Activated effector memory CD4-positive, alpha-beta T cell treated with Interleukin-2 at 50 U/mL for 16 hours (primary cell): ENCODE measurements around the gene AKAP12.

Experiments used
- DNase-seq: peaks from one replicate; pipeline ENCODE4 v3.0.0-alpha.2; 2020

AKAP12 gene

DNA sequence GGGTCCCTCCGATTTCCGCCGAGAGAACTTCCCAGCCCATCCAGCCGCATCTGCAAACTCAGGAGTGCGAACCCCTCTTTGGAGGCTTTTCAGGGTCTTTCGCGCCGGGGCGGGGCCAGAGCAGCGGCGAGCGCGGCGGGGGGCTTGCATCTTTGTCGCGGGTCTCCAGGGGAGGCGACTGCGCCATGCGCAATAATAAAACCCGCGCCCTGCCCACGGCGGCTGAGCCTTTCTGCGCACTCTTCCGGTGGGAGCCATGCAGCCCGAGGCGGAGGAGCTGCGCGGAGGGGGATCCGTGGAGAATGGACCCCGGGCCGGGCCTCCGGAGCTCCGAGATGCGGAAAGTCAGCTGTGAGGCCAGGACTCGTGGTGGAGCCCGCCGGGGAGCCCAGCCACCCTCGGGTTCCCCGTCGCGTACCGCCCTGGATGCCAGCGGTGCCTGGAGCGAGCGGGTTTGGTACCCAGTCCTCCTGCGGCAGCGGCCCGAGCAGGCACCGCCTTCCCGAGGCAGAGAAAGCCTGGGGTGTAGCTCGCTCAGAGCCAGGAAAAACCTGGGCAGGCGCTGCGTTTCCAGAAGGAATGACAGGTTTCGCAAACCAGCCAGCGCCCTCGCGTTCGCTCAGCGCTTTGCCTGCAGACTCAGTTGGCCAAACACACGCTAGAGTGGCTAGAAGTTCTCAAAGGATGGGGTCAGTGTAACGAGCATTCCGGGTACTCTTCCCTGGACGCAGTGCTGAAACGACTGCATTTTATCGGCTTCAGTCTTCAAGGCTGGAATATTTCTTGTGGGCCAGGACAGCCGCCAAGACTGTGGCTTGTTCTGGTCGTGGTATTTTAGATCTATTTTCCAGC, 1.2 kb downstream of the AKAP12 start:
- DNase-seq = no peak

DNA sequence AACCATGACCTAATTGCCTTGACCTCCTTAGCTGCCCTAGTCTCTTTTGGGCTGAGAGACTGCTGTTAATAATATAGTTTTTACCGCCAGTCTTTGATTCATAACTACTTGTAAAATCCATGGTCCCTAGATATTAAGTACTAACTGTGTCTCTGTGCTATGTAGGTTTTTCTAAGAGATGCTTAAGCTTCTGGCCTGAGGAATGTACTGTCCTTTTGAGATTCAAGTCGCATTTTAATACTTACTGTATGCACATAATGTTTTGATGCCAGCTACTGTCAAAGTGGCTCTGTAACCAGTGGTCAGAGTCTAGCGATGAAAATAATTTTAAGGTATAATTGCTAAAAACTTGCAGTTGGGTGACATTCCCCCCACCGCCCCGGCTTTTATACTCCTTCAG, 2.1 kb downstream of the AKAP12 start:
- no peak for DNase-seq

DNA sequence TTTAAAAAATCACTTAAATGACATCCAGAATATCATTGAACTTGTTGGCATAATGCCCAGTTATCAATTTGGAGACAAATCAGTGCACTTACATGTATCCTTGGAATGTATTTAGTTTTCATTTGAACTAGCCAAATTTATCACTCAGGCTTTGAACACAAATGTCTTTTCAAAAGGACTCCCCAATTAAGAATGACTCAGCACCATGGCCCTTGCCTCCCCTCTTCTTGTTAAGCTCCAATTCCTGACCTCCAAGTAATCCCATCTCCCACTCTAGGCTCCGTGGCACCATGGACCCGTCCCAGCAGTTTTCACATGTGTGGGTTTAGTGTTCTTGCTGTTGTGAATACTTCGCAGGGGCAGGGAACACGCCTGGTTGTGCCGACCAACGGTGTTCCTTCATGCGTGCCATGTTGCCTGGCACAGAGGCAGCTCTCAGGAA, 2.7 kb downstream of the AKAP12 start:
- no peak for DNase-seq

DNA sequence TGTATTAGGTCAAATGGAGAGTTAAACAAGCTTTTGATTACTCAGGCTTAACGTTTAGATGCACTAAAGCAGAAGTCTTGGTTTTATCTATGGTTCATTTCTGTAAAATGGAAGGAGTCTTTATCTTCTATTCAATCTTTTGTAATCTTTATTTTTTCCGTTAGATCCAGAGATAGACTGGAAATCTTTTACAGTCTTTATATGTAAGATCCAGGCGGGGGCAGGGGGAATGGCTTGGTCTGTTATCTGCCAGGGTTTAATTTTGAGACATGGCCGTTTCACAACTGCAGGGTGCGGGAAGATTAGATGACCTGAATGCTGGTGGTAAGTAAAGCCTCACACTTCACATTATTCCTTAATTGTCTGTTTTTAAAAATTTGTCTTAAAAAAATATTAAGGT, 3.7 kb downstream of the AKAP12 start:
- DNase-seq = no peak

DNA sequence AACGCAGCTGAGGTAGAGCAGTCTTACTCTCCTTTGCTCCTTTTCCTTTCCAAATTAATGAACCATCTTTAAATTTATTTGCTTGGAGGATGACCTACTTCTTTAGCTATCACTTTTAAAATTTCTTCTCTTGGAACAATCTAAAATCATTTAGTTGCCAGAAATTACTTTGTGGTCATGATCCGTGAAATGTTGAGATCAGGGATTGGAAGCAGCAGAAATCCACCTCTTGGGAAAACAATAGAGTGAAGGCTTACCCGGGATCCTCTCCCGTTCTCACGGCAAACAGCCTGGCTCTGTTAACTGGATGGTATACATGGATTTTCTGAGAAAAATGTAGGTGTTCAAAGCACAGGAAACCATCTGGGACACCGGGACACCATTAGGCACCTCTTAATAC, 7.7 kb downstream of the AKAP12 start:
- DNase-seq = no peak

DNA sequence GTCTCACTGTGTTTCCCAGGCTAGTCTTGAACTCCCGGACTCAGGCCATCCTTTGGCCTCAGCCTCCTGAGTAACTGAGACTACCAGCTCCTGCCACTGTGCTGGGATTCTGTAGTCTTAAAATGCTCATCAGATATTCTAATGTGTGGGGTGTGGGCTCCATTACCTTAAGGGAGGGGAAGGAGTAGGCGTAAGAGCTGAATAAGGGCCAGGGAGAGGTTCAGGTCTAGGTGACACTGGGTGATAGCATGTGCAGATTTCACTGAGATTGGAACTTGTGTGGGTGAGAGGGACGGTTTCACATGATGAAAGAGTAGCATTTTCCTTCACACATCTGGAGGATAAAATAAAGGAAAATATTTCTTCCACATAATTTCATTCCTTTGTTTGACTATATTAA, 8.5 kb downstream of the AKAP12 start:
- no peak for DNase-seq

DNA sequence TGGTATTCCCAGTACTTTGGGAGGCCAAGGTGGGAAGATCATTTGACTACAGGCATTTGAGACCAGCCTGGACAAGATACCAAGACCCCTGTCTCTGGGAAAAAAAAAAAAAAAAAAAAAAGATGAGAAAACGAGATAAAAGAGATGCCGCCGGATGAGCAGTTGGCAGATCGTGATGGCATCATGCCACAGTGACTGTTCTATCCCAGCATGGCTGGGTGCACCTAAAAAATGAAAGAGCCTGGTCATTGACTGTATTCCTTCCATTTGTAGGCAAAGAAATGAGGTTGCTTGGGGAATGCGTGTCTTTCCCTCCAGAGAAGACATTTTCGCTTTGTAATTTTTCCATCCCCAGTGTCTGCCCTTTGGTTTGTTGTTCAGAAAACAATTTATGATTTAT, 12.9 kb downstream of the AKAP12 start:
- DNase-seq = no peak

DNA sequence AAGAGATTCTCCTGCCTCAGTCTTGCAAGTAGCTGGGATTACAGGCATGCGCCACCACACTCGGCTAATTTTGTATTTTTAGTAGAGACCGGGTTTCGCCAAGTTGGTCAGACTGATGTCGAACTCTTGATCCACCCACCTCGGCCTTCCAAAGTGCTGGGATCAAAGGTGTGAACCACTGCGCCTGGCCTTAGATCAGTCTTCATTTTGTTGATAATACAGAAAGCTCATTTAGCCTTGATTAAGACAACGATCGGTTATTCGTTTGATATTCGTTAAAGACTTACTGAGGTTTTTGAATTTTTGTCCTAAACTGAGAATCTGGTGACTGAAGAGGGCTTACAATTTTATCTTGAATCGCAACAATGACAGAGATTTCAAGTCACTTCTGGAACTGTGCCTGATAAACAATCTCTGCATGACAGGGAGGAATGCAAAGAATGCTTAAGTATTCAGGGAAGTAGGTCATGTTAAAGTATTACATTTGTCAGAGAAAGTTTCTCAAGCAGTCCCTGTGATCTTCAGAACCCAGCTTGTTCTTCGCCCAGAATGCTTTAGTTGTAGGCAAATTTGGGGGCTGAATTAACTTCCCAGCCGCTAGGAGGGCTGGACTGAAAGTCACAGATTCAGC, 14.8 kb downstream of the AKAP12 start:
- no peak for DNase-seq

DNA sequence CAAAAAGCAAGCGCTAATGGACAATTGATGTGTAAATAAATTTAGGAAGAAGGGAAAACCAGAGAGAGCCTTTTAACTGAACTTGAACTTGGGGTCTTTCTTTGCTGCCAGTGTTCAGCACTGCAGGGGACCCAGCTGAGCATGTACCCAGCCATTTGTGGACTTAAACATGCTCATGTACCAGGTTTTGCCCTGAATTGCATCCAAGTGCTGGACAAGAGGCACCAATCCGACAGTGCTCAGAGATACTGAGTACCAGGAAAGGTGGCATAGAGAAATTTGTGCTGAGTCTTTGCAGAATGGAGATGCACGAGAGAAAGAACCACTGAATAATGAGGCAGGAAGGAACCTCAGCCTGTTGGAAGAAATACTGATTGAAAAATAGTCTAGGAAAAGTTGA, 16.0 kb downstream of the AKAP12 start:
- no peak for DNase-seq

DNA sequence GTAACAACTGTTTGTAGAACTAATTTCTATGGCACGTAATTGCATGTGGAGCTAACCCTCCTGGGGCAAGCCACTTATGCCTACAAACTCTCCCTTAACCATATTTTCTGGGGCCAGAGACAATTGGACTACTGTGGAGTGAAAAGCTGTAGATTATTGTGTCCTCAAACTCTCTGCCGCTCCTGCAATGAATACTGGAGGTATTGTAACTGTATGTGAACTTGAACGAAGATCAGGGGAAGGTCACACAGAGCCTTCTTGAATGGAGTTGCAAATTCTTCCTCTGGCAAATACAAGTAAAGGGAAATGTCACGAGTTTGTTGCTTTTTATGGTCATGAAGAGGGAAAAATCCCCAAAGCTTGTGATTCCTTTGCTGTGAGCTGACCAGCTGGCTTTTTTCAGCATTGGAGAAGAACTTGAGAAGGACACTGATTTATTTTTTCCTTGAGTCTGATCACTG, 18.2 kb downstream of the AKAP12 start:
- no peak for DNase-seq

DNA sequence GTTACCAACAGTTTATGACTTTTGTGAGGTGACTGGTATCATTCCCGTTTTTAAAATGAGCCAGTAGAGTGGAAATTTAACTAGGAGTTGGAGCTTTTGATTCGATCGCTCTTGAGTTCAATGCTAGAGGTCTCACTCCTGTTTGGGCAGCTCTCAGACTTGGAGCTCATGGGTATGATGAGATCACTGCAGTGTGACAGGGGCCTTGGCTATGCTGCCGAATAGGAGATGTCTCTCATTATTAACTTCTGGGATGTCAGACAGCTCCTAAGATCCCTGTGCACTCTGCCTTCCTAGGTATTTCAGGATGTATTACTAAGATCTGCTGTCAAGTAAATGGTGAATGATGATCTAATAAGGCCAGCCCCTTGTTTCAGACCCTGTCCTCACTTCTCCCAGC, 20.4 kb downstream of the AKAP12 start:
- DNase-seq = no peak

DNA sequence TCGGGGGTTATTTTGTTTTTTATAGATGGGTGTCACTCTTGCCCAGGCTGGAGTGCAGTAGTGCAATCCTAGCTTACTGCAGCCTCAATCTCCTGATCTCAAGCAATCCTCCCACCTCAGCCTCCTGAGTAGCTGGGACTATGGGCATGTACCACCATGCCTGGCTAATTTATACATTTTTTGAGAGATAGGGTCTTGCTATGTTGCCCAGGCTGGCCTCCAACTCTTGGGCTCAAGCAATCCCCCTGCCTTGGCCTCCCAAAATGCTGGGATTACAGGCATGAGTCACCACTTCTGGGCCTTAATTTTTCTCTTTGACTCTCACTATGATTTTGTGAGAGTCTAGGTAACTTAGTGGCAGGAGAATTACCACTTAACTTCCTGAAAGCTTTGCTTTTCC, 23.3 kb downstream of the AKAP12 start:
- no peak for DNase-seq

DNA sequence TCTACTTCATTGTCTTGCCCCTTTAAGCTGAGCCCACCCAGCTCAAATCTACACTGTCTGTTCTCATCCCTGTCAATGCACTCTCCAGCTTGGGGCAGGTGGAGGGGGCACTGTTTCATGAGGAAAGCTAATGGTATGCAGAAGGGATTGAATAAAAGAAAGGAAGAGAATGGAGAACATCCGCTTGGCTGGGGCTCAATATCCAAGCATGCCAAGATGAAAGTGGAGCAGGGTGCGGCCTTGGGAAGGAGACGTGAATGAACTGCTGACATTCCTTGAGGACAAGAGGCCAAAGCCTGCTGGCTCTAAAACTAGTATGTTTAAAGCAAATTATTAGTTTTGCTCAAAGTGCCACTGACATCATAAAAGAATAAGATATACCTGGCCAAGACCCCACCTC, 24.2 kb downstream of the AKAP12 start:
- DNase-seq = no peak

DNA sequence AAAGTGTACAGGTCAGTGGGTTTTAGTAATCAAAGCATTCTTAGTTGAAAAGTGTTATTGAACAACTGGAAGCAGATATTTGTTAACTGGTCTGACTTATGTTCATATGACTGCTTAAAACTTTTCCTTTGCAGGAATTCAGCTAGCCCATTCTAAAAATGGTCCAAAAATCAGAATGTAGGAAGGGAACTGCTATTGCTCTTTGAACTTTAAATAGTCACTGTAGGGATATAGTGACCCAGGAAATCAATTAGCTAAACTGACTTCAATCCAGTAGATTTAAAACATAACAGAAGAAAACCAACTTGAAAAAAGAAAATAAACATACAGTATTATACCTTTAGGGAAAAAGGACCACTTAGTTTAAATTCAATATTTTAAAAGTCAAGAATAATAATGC, 25.5 kb downstream of the AKAP12 start:
- DNase-seq = no peak

DNA sequence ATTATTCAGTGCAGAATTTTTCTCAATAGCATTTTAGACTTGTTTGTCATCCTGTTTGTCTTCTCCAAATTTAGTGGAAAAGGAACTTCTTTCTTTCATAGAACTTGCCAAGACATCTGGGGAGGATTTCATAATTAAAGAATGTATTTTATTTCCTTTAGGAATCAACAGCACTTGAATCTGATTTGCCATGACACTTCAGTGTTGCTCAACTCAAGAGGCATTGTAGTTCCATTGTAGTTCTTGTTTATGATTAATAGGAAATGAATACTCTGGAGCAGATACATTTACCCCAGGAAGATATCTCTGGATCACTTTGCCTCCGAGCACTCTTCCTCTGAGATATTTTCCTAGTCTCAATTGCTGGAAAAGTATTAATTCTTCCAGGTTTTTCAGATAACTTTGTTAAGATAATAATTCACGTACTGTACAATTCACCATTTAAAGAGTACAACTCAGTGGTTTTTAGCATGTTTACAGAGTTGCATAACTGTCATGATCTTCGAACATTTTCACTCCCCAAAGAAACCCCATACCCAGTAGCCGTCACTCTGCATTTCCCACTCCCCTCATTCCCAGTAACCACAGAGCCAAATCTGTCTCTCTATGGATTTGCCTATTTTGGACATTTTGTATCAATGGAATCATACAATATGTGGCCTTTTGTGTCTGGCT, 29.7 kb downstream of the AKAP12 start:
- no peak for DNase-seq

DNA sequence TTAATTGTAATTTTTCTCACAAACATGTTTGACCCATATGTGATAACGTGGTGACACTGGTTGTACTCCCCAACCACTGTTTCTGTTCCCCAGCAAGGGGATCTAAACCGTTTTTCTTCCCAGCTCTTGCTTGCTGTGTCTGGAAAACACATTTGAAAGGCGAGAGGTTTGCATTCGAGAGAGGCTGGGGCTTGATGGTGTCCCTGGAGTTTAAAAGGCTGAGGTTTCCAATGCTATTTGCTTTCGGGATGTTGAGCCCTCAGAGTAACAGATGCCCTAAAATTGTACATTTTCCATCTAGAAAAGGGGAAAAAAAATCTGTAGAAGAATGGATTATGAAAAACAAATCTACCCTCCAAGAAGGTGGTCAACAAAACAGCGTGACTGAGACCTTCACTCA, 35.4 kb downstream of the AKAP12 start:
- DNase-seq = no peak

DNA sequence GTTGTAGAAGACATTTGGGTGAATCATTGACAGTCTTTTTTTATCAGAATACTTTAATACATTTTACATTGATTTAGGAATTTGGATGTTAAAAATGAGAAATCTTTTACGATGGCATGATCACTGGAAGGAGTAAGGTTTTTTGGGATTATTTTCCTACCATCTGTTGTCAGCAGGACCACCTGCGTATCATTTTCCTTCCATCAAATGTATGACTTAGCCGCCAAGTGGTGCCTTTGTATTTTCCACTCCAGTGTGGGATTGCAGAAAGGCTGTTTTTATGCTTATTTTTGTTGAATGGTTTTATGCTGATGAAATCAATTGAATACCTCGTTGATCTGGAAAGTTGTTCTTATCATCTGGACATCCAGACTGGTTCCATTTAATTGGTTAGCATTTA, 35.8 kb downstream of the AKAP12 start:
- no peak for DNase-seq

DNA sequence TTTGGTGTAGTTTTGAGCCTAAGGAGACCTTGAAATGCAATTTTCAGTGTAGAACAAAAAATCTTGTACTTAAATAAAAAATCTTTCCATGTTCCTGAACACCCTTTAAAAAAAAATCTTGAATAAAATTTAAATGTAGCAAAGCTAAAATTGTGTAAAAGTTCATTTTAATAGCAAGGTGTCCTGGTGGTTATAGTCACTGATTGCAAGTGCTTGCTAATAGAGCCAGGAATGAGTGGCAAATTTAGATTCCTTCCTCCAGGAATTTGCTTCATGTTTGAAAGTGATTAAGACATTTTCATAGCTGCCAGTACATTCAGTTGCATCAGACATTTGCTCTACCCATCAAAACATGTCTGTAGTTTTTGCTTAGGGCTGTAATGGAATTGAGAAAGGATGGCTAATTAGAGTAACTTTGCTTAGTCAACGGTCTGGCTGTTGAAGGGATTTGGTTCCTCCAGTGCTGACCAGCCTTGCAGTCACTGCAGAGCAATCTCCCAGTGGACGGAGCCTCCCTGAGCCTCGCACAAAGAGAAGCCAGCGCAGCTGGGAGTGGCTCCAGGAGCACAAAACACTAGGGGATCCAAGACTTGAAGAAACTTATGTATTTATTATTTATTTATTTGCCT, 36.5 kb downstream of the AKAP12 start:
- no peak for DNase-seq

DNA sequence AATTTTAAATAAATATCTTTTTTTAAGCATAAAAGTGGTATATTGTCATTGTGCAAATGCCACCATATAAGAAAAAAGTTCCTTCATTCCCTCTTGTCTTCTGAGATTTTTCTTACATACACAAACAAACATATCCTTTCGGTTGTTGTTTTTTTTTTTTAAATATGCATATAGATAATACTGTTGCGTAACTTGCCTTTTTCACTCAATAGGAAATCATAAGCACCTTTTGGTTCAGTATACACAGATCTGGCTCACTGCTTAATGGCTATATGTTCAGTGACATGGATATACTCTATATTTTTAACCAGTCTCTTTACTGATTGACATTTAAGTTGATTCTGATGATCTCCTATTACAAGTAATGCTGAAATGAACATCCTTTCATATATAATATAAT, 40.1 kb downstream of the AKAP12 start:
- no peak for DNase-seq

DNA sequence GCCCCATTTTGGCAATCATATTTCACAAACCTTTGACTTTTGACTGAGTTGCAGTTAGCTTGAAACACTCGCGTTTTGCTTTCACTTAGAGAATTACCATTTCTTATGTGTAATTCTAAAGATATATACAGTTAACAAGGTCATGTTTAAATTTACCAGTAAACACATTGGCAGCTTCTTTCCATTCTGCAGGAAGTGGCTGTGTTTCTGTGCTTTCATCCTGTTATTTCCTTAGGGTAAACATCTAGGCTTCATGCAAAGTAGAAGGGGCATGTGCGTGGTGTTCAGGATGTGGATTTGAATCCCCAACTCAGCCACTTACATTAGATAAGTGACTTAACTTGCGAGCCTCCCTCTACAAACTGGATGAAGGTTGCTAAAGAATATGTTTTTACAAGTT, 41.1 kb downstream of the AKAP12 start:
- no peak for DNase-seq

DNA sequence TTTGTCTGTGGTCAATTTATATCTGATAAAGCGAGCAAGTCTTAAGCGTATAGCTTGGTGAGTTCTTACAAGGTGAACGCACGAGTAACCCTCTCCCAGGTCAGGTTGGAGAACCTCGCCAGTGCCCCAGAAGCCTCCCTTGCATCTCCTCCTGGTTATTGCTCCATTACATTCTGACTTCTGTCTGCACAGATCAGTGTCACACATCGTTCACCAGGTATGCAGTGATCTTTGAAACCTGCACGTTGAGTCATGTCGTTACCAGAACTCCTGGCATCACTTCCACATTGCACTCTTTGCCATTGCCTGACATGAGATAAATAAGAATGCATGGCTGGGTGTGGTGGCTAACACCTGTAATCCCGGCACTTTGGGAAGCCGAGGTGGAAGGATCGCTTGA, 44.2 kb downstream of the AKAP12 start:
- DNase-seq = no peak

DNA sequence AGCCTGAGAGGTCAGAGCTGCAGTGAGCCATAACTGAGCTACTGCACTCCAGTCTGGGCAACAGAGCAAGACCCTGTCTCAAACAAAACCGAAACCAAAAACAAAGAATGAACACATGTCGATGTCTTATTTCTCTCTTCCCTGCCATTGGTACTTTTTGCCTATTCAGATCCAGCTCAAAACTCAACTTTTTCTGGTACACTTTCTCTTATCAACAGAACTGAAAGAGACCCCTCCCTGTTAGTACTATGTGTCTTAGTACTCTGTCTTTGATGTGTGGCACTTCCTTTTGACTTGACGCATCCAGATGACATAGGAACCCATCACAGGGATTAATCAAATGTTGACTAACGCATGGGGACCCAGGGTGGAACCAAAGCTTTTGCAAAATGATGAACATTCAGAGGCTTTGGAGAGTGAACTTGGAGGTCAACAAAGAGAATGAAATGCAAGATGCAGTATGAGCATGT, 44.8 kb downstream of the AKAP12 start:
- DNase-seq = no peak

DNA sequence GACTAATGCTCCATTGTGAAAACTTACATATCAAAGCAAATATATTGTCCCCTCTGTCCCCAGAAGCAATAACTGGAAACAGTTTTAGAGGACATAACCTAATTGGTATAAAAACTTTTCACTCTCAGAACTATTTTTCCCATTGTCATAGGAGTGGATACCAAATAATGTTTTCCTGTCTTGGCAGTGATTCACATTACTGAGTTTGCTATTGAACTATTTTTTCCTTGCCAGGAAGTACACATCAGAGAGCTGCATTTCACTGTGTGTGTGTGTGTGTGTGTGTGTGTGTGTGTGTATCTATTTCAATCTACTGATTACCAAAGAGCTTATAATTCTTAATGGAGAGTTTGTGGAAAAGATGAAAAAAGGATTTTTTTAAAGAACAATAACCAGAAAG, 45.4 kb downstream of the AKAP12 start:
- DNase-seq = no peak

DNA sequence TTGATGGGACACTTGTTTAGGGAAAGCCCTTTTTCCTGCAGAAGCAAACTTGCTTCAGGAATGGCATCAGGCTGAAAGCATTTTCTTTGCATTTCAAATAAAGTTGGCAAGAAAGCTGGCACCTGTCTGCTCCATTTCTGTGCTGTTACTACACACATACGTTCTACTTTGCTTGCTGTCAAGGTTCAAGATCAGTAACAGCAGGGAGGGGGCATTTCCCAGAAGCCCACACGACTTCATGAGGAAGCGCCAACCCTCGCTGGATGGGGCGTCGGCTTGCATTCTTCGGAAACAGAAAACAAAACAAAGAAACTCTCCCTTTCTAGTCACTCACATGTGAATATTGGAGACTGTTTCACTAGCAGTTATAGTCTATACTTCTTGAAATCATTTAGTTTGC, 46.4 kb downstream of the AKAP12 start:
- no peak for DNase-seq
